Epidermal melanocyte (primary cell): ENCODE data around the gene SAMD10.
"Not testable (repeated sequence)": the region's sequence is repeated elsewhere in the genome, so short reads cannot be mapped to it uniquely, and the experiment has no call there.

Source experiments
- DNase-seq: peaks from one replicate; pipeline ENCODE4 v3.0.0; 2011; ENCODE audit warnings: low spot score; ENCODE audit not compliant: insufficient read length

The SAMD10 gene

DNA sequence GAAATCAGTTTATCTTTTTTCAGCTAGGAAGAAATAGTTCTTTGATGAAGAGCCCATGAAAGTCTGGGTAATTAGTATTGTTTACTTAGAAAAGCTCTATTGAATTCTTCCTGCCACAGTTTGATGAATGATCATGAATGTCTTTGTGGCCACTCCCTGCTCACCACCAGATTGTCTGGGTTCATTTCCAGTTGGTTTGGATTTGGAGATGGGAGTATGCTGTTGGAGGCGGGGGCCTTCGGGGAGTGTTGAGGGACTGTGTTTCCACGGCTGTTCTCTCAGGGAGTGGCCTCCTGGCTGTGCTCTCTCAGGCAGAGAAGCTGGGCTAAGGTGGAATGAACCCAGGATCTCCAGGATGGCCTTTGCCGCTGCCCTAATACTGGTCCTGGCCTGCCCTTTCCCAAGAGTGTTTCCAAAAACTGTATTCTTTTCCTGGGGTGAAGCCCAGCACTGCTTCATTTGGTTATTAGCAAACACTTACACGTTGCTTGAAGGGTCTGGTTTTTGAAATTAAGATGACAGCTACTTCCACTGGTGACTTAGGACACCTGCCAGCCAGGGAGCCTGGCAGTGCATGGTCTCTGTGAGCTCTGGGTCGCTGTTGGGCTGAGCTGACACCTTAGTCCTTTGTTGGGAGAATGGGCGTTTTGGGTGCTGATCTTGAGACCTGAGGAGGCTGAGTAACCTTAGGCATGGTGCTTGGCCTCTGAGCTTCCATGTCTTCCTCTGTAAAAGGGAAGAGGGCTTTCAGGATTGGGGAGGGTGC is 24.7 kb upstream of the SAMD10 start:
- DNase-seq = no peak

DNA sequence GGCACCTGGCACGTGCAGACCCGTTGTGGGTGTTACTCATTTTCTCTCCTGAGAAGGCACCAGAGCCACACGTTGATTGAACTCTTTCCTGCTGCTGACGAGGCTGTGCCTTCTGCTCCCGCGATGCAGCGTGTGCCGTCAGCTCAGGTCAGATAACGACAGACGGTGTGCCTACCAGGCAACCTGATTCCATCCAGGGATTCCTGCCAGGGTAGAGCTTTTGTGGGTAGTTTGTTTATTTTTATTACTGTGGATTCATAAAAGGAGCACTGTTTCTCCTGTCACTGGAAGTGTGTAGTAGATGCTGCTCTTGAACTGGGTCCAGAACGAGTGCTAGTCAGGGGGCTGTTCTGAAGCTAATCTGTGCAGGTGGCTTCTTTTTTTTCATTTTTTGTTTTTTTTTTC is 22.2 kb upstream of the SAMD10 start:
- no peak for DNase-seq

DNA sequence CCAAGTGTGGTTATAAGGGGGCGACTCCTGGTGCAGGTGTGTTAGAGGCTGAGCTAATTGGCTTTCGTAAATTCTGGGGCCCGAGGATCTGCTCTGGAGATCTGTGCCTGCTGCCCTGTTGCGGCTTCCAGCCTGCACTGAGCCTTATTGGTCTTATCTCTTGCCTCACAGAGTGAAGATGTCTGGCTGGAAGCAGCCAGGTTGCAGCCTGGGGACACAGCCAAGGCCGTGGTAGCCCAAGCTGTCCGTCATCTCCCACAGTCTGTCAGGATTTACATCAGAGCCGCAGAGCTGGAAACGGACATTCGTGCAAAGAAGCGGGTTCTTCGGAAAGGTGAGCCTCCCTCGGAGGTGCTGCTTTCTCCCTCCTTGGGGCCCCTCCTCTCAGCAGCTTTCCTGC is 21.5 kb upstream of the SAMD10 start:
- no peak for DNase-seq

DNA sequence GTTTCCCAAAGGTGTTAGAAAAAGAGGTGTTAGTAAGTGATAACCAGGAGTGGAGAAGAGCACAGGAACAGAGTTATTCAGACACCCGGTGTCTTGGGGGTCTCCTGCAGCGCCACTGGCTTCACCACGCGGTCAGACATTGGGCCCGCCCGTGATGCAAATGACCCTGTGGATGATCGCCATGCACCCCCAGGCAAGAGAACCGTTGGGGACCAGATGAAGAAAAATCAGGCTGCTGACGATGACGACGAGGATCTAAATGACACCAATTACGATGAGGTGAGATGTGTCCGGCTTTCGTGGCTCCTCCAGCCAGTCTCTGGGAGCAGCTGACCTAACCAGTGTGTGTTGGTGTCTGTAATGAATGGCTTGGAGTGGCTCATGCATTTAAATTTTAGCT is 3.5 kb upstream of the SAMD10 start:
- DNase-seq = no peak

DNA sequence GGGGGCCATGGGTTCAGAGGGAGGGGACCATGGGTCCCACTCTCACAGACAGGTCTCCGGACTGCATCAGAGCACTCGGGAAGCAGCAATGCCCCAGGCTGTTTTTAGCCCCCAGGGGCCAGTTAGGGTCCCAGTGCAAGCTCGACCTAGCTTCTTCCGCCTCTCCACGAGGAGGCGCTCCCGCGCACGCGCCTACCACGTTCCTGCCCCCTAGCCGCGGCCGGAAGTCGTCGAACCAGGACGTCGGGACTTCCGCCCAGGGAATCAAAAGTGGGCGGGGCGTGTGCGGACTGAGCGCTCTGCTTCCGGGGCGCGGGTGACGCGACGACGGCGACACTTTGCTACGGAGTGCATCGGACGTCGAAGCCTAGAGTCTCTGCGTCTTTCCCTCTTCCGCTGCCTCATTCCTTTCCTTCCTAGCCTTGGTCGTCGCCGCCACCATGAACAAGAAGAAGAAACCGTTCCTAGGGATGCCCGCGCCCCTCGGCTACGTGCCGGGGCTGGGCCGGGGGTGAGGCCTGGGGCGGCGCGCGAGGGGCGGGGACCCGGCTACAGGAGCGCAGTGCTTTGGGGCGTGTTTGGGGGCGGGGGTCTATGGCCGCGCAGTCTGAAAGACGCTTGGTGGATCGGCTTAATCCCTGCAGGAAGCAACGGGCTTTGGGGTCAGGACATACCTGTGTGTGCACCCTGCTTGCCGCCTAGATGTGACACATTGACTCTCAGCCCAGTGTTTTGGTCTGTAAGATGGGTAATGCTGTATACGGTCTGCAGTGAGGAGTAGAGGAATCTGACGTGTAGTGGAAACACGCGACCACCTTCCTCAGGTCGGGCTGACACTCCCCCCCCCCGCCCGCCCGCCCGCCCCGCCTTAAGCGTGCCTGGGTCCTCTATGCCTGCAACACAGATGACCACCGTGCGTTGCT is 1.6 kb upstream of the SAMD10 start, which contains the start of gene PRPF6:
PRPF6 (plus strand) TSS at position 327 of the 923 bp plus-strand sequence; CDS start at position 441, 114 bp downstream.
- peak; percentile 99 for DNase-seq

- no peak for DNase-seq
Observed at GRCh38 chr20:63980317-63980805, 919 bp upstream of the SAMD10 start.

DNA sequence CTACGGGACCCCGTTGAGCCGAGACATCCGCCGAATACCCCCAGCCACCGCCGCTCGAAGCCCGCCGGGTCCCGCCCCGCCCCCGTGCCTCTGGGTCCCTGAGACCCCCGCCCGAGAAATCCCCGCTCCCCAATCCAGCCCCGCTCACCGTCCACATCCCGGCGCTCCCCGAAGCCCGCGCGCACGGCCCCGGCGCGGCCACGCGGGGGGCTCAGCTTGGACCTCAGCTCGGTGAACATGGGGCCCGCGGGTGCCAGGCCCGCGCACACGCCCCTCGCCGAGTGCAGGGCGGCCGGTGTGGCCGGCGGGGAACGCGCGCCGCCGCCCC is 249 bp downstream of the SAMD10 start:
- DNase-seq = no peak

GRCh38 chr20:63978319-63979228 is 868 bp downstream of the SAMD10 start:
- DNase-seq = no peak

GRCh38 chr20:63977739-63978276 is 1.6 kb downstream of the SAMD10 start:
- DNase-seq = no peak

DNA sequence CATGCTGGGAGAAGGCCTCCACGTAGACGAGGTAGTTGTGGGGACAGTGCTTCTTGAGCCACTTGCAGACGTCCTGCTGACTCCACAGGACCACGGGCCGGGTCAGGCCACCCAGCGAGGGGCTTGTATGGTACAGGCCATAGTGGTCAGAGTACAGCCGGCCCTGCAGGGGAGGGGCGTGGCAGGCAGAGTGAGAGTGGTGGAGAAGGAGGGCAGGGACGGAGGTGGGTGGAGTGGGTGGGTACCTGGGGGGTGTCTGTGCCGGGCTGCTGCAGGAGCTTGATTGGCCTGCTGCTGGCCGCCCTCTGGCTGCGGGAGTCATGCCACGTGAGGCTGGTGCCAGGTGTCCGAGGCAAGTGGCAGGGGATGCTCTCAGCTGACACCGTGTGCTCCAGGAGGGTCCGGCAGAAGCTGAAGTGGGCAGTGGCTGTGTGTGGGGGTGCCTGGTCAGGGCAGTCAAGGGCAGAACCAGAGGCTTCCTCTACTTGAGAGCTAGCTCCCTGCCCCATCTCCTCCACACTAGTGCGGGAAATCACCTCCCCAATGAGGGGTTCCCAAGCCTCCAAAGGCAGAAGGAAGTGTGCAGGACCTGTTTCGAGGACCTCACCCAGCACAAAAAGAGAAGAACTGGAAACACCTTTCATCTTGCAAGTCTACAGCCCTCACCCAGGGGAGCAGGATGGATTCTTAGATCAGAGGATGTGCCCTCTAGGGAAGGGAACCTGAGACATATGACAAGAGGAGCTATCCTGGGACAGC is 2.3 kb downstream of the SAMD10 start:
- DNase-seq = no peak

DNA sequence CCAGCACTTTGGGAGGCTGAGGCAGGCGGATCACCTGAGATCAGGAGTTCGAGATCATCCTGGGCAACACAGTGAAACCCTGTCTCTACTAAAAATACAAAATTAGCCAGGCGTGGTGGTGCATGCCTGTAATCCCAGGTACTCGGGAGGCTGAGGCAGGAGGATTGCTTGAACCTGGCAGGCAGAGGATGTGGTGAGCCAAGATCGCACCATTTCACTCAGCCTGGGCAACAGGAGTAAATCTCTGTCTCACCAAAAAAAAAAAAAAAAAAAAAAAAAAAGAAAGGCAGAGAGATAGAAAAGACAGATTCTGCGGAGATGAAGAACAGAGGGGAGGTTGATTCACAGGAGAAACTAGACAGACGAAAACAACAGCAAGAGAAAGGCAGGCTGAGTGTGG is 2.9 kb downstream of the SAMD10 start:
- not testable (repeated sequence) for DNase-seq

DNA sequence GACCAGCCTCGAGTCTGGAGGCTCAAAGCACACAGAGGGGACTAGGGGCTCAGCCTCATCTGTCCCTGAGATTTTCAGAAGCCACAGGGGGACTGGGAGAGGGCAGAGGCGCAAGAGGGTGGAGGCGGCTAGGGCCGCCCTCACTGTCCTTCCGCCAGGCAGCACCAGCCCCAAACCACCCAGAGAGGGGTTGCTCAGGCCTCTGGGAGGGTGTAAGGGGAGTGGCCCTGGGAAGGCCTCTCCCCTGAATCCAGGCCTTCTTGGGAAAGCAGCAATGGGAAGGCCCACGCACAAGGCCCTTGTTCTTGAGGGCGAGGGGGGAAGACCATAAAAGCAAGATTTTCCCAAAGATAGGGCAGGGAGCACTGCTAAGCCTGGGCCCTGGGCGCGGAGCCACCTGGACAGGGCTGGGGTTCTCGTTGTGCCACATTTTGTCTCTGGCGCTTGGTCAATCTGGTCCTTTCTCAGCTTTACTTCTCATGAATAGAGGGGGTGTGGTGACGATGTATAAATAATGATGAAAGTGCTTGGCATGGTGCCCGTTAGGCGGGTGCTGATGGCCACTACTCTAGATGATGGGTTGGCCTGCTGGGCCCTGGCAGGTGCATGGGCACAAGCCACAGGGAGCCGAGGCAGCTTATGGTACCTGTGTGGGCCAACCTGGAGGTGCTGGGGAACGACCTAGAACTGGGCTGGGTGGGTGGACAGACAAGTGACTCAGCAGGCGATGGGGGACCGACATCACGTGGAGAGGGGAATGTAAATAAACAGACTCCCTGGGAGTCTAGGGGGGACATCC is 4.8 kb downstream of the SAMD10 start:
- DNase-seq = no peak

DNA sequence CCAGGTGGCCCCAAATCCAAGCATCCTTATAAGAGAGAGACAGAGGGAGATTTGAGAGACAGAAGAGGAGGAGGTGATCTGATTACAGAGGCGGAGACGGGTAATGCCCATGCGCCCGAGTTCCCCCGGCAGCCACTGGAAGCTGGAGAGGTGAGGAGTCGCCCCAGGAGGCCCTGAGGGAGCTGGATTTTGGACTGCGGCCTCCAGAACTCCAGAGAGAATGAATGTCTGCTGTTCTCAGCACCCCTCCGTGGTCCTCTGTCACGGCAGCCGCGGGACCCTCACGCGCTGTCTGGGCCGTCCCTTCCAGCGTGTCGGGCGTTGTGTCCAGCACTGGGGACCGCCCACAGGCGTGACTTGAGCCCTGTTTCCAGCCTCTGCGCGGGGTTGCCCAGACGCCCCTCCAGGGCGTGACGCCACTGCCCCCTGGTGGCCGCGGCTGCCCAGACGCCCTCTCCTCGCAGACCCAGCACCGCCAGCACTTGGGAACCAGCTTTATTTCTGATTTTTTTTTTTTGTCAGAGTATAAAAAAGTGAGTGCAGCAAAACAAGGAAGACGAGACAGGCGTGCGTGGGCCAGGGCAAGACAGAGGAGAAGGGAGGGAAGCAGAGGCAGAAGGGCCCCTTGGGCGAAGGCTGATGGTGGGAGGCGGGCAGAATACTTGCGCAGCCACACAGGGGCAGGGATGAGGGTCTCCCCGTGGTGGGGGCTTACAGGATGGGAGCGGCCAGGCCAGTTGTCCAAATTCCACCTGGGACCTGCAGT is 5.6 kb downstream of the SAMD10 start:
- DNase-seq = peak; percentile 98

DNA sequence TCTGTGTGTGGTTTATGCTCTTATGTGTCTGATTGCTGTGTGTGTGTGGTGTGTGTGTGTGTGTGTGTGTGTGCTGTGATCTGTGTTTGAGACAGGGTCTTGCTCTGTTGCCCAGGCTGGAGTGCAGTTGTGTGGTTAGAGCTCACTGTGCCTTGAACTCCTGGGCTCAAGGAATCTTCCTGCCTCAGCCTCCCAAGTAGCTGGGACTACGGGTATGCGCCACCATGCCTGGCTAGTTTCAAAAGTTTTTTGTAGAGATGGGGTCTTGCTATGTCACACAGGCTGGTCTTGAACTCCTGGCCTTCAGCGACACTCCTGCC is 6.3 kb downstream of the SAMD10 start:
- DNase-seq = no peak

DNA sequence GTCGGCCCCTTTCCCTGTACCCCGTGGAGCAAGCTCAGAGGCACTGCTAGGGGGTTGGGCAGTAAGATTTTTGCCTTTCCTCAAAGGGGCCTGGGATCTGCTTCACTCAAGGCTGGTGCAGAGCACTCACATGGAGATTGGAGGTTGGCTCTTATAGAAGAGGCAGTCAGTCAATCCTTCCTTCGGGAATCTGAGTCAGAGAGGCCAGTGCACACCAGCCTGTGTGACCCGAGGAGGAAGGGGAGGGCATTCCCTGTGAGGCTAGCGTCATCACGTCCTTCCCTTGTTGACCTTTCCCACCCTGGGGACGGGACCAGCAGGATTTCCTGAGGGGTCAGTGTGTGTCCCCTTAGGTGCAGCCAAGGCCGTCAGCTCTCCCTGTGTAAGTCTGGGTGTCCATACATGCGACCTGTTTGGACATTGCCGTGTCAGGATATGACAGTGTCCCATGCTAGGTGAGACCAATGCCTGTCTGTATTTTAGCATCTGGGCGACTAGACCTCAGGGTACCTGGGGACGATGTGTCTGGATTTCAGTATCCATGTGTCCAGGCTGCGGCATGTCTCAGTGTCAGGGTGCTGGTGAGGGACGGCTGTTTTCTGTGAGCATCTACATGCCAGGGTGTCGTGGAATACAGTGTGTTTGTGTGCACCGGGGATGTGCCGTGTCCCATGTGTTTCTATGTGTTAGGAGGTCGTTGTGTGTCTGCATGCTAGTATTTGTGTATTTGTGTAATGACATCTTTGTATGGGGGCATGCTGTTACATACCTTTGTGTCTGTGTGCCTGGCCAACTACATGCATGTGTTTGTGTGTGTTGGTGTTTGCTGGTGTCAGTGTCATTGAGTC is 6.9 kb downstream of the SAMD10 start:
- no peak for DNase-seq

DNA sequence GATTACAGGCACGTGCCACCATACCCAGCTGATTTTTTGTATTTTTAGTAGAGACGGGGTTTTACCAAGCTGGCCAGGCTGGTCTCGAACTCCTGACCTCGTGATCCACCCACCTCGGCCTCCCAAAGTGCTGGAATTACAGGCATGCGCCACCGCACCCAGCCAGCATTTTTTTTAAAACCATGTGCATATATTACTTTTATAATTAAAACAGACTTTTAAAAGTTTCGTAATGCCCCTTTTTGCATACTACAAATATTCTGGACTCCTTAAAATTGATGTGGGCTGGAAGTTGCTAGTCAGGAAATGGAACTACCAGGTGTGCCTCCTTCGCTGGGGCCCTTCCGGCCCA is 7.5 kb downstream of the SAMD10 start:
- not testable (repeated sequence) for DNase-seq

DNA sequence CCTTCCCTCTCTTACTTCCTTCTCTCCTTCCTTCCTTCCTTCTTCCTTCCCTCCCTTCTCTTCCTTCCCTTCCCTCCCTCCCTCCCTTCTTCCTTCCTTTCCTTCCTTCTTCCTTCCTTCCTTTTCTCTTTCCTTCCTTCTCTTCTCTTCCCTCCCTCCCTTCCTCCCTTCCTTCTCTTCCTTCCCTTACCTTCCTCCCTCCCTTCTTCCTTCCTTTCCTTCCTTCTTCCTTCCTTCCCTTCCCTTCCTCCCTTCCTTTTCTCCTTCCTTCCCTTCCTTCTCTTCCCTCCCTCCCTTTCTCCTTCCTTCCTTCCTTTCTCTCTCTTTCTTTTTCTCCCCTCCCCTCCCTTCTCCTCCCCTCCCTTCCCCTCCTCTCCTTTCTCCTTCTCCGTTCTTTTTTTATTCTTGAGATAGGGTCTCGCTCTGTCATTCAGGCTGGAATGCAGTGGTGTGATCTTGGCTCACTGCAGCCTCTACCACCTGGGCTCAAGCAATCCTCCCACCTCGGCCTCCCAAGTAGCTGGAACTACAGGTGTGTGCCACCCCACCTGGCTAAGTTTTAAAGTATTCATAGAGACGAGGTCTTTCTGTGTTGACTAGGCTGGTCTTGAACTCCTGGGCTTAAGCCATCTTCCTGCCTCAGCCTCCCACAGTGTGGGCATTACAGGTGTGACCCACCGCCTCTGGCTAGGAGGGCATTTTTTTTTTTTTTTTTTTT is 8.6 kb downstream of the SAMD10 start:
- no peak for DNase-seq
